Neural progenitor cell (in vitro differentiated cells): ENCODE measurements around the gene FAM3C. TPM values are rescaled to one million over a fixed set of nuclear protein-coding genes. Genes with fewer than 3 reads are reported as not detected.
"Not testable (repeated sequence)": the region's sequence is repeated elsewhere in the genome, so short reads cannot be mapped to it uniquely, and the experiment has no call there.

Experiments used
- DNase-seq: peaks from one replicate; pipeline ENCODE4 v3.0.0-alpha.2; 2016; ENCODE audit warnings: low spot score
- H2AFZ ChIP-seq: fragments of 200-600 bp; sonication (generic); replicated peaks from 2 replicates; pipeline ENCODE4 v1.6.1; 2016; ENCODE audit warnings: antibody characterized with exemption
- H3F3A ChIP-seq: fragments of 200-600 bp; sonication (generic); 2 replicates; pipeline ENCODE4 v1.6.1; 2016; ENCODE audit warnings: antibody characterized with exemption, low read depth
- H3K27ac ChIP-seq: fragments of 200-600 bp; sonication (generic); 2 replicates; pipeline ENCODE4 v1.5.1; 2016; ENCODE audit warnings: mild to moderate bottlenecking
- H3K27me3 ChIP-seq: fragments of 200-600 bp; sonication (generic); 2 replicates; pipeline ENCODE4 v1.6.1; 2016; ENCODE audit warnings: mild to moderate bottlenecking, moderate library complexity
- H3K36me3 ChIP-seq: fragments of 200-600 bp; sonication (generic); 2 replicates; pipeline ENCODE4 v1.5.1; 2016
- H3K4me1 ChIP-seq: fragments of 200-600 bp; sonication (generic); 2 replicates; pipeline ENCODE4 v1.6.1; 2016; ENCODE audit warnings: mixed run types
- H3K4me2 ChIP-seq: fragments of 200-600 bp; sonication (generic); 2 replicates; pipeline ENCODE4 v1.6.1; 2016
- H3K4me3 ChIP-seq: fragments of 200-600 bp; sonication (generic); 2 replicates; pipeline ENCODE4 v1.5.1; 2016
- H3K79me2 ChIP-seq: fragments of 200-600 bp; sonication (generic); 2 replicates; pipeline ENCODE4 v1.6.1; 2016; ENCODE audit warnings: low read depth
- H3K9ac ChIP-seq: fragments of 200-600 bp; sonication (generic); 2 replicates; pipeline ENCODE4 v1.6.1; 2016
- H3K9me3 ChIP-seq: fragments of 200-600 bp; sonication (generic); 2 replicates; pipeline ENCODE4 v1.5.1; 2016; ENCODE audit warnings: low read depth
- H4K20me1 ChIP-seq: fragments of 200-600 bp; sonication (generic); 2 replicates; pipeline ENCODE4 v1.6.1; 2016; ENCODE audit warnings: low read depth
- H3K27ac Mint-ChIP-seq: 3 replicates; pipeline ENCODE4 v1.8.0; 2021; ENCODE audit warnings: mixed read lengths
- H3K27me3 Mint-ChIP-seq: 2 replicates; pipeline ENCODE4 v1.8.0; 2022; ENCODE audit warnings: low read depth, mild to moderate bottlenecking, inconsistent platforms, moderate library complexity, mixed read lengths; ENCODE audit not compliant: insufficient read depth
- H3K36me3 Mint-ChIP-seq: 3 replicates; pipeline ENCODE4 v1.8.0; 2021; ENCODE audit warnings: mixed read lengths
- H3K4me1 Mint-ChIP-seq: 3 replicates; pipeline ENCODE4 v1.8.0; 2021; ENCODE audit warnings: mixed read lengths
- H3K4me3 Mint-ChIP-seq: 3 replicates; pipeline ENCODE4 v1.8.0; 2021; ENCODE audit warnings: mild to moderate bottlenecking, moderate library complexity, mixed read lengths
- H3K9me3 Mint-ChIP-seq: 3 replicates; pipeline ENCODE4 v1.8.0; 2020; ENCODE audit warnings: mixed read lengths
- EZH2 ChIP-seq: fragments of 200-600 bp; sonication (generic); IDR thresholded peaks from 2 replicates; pipeline ENCODE4 v1.6.1; 2017; ENCODE audit warnings: antibody characterized with exemption, mild to moderate bottlenecking, moderate library complexity
- EZH2phosphoT487 ChIP-seq: fragments of 200-600 bp; sonication (generic); IDR thresholded peaks from 2 replicates; pipeline ENCODE4 v1.6.1; 2017; ENCODE audit warnings: antibody characterized with exemption
- total RNA-seq: library from RNA; depleted of rRNA; stranded (reverse); fragments of >200 nt; gene quantifications from 2 replicates; pipeline ENCODE4 v1.2.3, GENCODE V29; 2015; ENCODE audit warnings: low replicate concordance
- TF ChIP-seq, protein P1 (sequence below): fragments of 200-600 bp; sonication (generic); IDR thresholded peaks from 2 replicates; pipeline ENCODE4 v1.5.1; 2017; ENCODE audit warnings: antibody characterized with exemption, mild to moderate bottlenecking

The FAM3C gene
- total RNA-seq, 1 donor from 2014 or later = 96.7 TPM

DNA sequence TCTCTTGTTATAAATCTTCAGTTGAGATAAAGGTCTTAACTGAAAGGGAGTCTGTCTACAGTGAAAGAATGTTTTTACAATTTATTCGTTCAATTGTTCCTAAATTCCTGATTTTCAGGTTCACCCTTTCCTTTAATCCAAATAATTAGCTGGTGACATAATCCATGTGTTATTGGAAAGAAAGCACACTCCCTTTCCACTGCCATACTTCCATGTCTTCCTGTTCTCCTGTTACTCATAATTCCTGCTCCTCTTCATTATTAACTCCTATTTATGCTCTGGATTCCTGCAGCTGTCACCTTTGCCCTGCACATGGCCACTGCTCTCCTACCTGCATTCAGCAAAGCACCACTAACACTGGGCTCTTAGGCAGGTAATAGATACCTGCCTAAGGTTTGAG is 40.0 kb upstream of the FAM3C start:
- Histone ChIP-seq H3K9ac (no peak overlapping the region), H4K20me1 (no peaks in the 10 kb centered on the region), H3K27ac (no peak overlapping the region), H3K79me2 (no peaks in the 10 kb centered on the region), H3K4me1 (peaks cover 19% of the 10 kb centered on the region), H3K36me3 (no peaks in the 10 kb centered on the region), H3K27me3 (no peaks in the 10 kb centered on the region), H3K4me2 (no peak overlapping the region), H3F3A (peaks cover 7% of the 10 kb centered on the region), H2AFZ (no peak overlapping the region), H3K9me3 (no peaks in the 10 kb centered on the region), H3K4me3 (no peak overlapping the region)
- no peak for DNase-seq
- peaks cover 2% of the 10 kb centered on the region for H3K27me3 Mint-ChIP-seq
- H3K36me3 Mint-ChIP-seq = peaks cover 8% of the 10 kb centered on the region
- H3K4me1 Mint-ChIP-seq = peaks cover 16% of the 10 kb centered on the region
- no peak overlapping the region for H3K4me3 Mint-ChIP-seq
- TF ChIP-seq EZH2 = no peak
- TF ChIP-seq, protein P1, sequence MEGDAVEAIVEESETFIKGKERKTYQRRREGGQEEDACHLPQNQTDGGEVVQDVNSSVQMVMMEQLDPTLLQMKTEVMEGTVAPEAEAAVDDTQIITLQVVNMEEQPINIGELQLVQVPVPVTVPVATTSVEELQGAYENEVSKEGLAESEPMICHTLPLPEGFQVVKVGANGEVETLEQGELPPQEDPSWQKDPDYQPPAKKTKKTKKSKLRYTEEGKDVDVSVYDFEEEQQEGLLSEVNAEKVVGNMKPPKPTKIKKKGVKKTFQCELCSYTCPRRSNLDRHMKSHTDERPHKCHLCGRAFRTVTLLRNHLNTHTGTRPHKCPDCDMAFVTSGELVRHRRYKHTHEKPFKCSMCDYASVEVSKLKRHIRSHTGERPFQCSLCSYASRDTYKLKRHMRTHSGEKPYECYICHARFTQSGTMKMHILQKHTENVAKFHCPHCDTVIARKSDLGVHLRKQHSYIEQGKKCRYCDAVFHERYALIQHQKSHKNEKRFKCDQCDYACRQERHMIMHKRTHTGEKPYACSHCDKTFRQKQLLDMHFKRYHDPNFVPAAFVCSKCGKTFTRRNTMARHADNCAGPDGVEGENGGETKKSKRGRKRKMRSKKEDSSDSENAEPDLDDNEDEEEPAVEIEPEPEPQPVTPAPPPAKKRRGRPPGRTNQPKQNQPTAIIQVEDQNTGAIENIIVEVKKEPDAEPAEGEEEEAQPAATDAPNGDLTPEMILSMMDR = no peak
- TF ChIP-seq EZH2phosphoT487 = no peak
- peaks cover 14% of the 10 kb centered on the region for H3K9me3 Mint-ChIP-seq
- no peak overlapping the region for H3K27ac Mint-ChIP-seq

DNA sequence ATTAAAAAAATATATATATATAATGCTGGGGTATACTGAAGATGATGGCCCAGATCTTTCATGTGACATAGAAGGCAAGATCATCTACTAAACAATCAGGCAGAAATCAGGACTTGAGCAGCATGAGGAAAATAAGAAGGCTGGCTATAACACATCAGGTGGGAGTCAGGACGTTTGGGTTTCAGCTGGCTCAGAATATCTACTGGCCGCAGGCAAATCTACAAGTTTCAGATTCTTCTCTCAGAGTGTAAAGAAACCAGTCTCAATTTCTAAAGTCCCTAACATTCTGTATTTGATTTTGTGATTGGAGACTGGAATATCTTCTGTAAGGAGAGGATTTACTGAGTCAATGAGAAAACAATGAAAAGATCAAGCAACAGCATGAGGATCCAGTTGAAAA is 37.7 kb upstream of the FAM3C start:
- Histone ChIP-seq H3K36me3 (no peaks in the 10 kb centered on the region), H3K9me3 (no peaks in the 10 kb centered on the region), H3K4me1 (peaks cover 17% of the 10 kb centered on the region), H4K20me1 (no peaks in the 10 kb centered on the region), H3K4me2 (no peak overlapping the region), H3K27me3 (no peaks in the 10 kb centered on the region), H3K27ac (no peak overlapping the region), H3K9ac (no peak overlapping the region), H3K79me2 (no peaks in the 10 kb centered on the region), H2AFZ (no peak overlapping the region), H3K4me3 (no peak overlapping the region), H3F3A (peaks cover 3% of the 10 kb centered on the region)
- DNase-seq = no peak
- TF ChIP-seq EZH2phosphoT487 (no peak), EZH2 (no peak)
- TF ChIP-seq, protein P1 = no peak
- no peak overlapping the region for H3K4me3 Mint-ChIP-seq
- H3K36me3 Mint-ChIP-seq = peaks cover under 1% of the 10 kb centered on the region
- peaks cover 18% of the 10 kb centered on the region for H3K4me1 Mint-ChIP-seq
- no peak overlapping the region for H3K27ac Mint-ChIP-seq
- peaks cover 2% of the 10 kb centered on the region for H3K27me3 Mint-ChIP-seq
- peaks cover 3% of the 10 kb centered on the region for H3K9me3 Mint-ChIP-seq

DNA sequence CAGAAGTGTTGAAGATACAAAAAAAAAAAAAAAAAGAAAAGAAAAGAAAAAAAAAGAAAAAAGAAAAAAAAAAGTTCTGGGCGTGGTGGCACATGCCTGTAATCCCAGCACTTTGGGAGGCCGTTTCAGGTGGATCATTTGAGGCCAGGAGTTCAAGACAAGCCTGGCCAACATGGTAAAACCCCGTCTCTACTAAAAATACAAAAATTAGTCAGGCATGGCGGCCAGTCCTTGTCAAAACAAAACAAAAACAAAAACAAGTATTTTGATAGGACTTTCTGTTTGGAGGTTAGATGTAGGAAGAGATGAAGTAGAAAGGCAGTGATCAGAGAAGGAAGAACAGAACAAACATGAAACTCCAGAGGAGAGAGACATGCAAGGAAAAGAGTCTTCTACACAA is 36.4 kb upstream of the FAM3C start:
- H3F3A ChIP-seq, H3K4me2 ChIP-seq, H3K27ac Mint-ChIP-seq, H3K36me3 ChIP-seq, H3K9me3 Mint-ChIP-seq, H3K27me3 ChIP-seq, H3K27ac ChIP-seq, H3K36me3 Mint-ChIP-seq, H3K9me3 ChIP-seq, H3K4me1 ChIP-seq, H3K27me3 Mint-ChIP-seq, H3K4me3 Mint-ChIP-seq, H4K20me1 ChIP-seq, H3K9ac ChIP-seq, H3K79me2 ChIP-seq, DNase-seq, H3K4me3 ChIP-seq, H2AFZ ChIP-seq: not testable (repeated sequence)
- H3K4me1 Mint-ChIP-seq = peaks cover 10% of the 10 kb centered on the region

DNA sequence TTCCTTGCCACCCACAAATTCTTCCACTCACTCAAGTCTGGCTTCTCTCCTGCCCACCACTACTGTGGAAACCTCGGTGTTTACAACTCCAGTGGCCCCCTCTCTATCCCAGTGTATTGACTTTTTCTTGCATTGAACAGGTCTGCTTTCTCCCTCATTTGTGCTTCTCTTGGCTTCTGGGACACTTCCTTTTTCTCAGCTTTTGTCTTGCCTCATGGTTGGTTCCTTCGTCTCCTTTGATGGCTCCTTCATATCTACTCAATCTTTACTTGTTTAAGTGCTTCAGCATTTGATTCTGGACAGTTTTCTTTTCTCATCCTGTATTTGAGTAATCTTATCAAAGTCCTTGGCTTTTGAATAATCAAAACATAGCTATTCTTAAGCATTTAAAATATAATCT is 35.9 kb upstream of the FAM3C start:
- H3F3A ChIP-seq = no peaks in the 10 kb centered on the region
- no peak overlapping the region for H3K4me3 ChIP-seq
- H3K36me3 ChIP-seq = no peaks in the 10 kb centered on the region
- H3K4me3 Mint-ChIP-seq = no peak overlapping the region
- H3K4me1 Mint-ChIP-seq = peaks cover 10% of the 10 kb centered on the region
- no peak overlapping the region for H2AFZ ChIP-seq
- no peak overlapping the region for H3K9ac ChIP-seq
- TF ChIP-seq EZH2phosphoT487 (no peak), EZH2 (no peak)
- TF ChIP-seq, protein P1 = no peak
- H3K27ac ChIP-seq = no peak overlapping the region
- no peak overlapping the region for H3K27ac Mint-ChIP-seq
- DNase-seq = no peak
- no peak overlapping the region for H3K4me2 ChIP-seq
- no peaks in the 10 kb centered on the region for H3K9me3 Mint-ChIP-seq
- H3K4me1 ChIP-seq = peaks cover 2% of the 10 kb centered on the region
- H3K27me3 Mint-ChIP-seq = no peaks in the 10 kb centered on the region
- H3K36me3 Mint-ChIP-seq = no peaks in the 10 kb centered on the region
- no peaks in the 10 kb centered on the region for H3K9me3 ChIP-seq
- H3K27me3 ChIP-seq = no peaks in the 10 kb centered on the region
- no peaks in the 10 kb centered on the region for H4K20me1 ChIP-seq
- H3K79me2 ChIP-seq = no peaks in the 10 kb centered on the region
